ENCODE measurements around the gene AMH.

Gene AMH

GRCh38 chr19:2221918-2222317 is 27.2 kb upstream of the AMH start:
- DNase-seq: no peak

GRCh38 chr19:2223391-2223790 is 25.7 kb upstream of the AMH start:
- DNase-seq: no peak

- DNase-seq: no peak
Observed at GRCh38 chr19:2223959-2224358, 25.2 kb upstream of the AMH start.

- no peak for DNase-seq
Observed at GRCh38 chr19:2224754-2225349, 24.3 kb upstream of the AMH start.

GRCh38 chr19:2225415-2226050 is 23.6 kb upstream of the AMH start:
- no peak for DNase-seq

GRCh38 chr19:2226051-2226839 is 22.9 kb upstream of the AMH start:
- DNase-seq: no peak

- DNase-seq: no peak
Observed at GRCh38 chr19:2226840-2227360, 22.2 kb upstream of the AMH start.

GRCh38 chr19:2227415-2228156 is 21.5 kb upstream of the AMH start:
- DNase-seq: no peak

GRCh38 chr19:2228157-2229030 is 20.7 kb upstream of the AMH start:
- DNase-seq: no peak

- no peak for DNase-seq
Observed at GRCh38 chr19:2229103-2230032, 19.8 kb upstream of the AMH start.

- no peak for DNase-seq
Observed at GRCh38 chr19:2230033-2230531, 19.0 kb upstream of the AMH start.

- DNase-seq: no peak
Observed at GRCh38 chr19:2230807-2231533, 18.2 kb upstream of the AMH start.

- no peak for DNase-seq
Observed at GRCh38 chr19:2231621-2232221, 17.4 kb upstream of the AMH start.

- no peak for DNase-seq
Observed at GRCh38 chr19:2232286-2233151, 16.6 kb upstream of the AMH start.

GRCh38 chr19:2233601-2234280 is 15.4 kb upstream of the AMH start:
- no peak for DNase-seq

- no peak for DNase-seq
Observed at GRCh38 chr19:2234996-2235380, 14.1 kb upstream of the AMH start.

- no peak for DNase-seq
Observed at GRCh38 chr19:2235381-2236063, 13.6 kb upstream of the AMH start.

- no peak for DNase-seq
Observed at GRCh38 chr19:2236064-2236313, 13.1 kb upstream of the AMH start.
